Naive B cell (primary cell): ENCODE data around the gene WDR83. TPM values are rescaled to one million over a fixed set of nuclear protein-coding genes. Genes with fewer than 3 reads are reported as not detected.
"Not testable (repeated sequence)": the region's sequence is repeated elsewhere in the genome, so short reads cannot be mapped to it uniquely, and the experiment has no call there.

ENCODE experiments used
- ATAC-seq, 2 donors: fragments of 150-1000 bp; cut with Tn5 transposase; 2 replicates each; pipeline ENCODE4 v1.10.0; 2021; ENCODE audit warnings: low read depth in 2 of 2, mild to moderate bottlenecking in 2 of 2, moderate library complexity in 2 of 2
- DNase-seq: peaks from one replicate; pipeline ENCODE4 v3.0.0; 2022
- H3K27ac Mint-ChIP-seq, 6 donors: one replicate each; pipeline ENCODE4 v1.8.0; 2020 to 2022; ENCODE audit warnings: mild to moderate bottlenecking in 6 of 6, mixed read lengths in 6 of 6, moderate library complexity in 5 of 6, inconsistent platforms in 2 of 6
- H3K27me3 Mint-ChIP-seq, 3 donors: one replicate each; pipeline ENCODE4 v1.8.0; 2021 to 2022; ENCODE audit warnings: mixed read lengths in 3 of 3, mild to moderate bottlenecking in 1 of 3
- H3K36me3 Mint-ChIP-seq, 2 donors: one replicate each; pipeline ENCODE4 v1.8.0; 2020 to 2022; ENCODE audit warnings: mixed read lengths in 2 of 2, inconsistent platforms in 1 of 2, mild to moderate bottlenecking in 1 of 2
- H3K4me1 Mint-ChIP-seq, 3 donors: one replicate each; pipeline ENCODE4 v1.8.0; 2020 to 2022; ENCODE audit warnings: mixed read lengths in 3 of 3, inconsistent platforms in 1 of 3, mild to moderate bottlenecking in 1 of 3, moderate library complexity in 1 of 3
- H3K4me3 Mint-ChIP-seq, 8 donors: one replicate each; pipeline ENCODE4 v1.8.0; 2020 to 2022; ENCODE audit warnings: mild to moderate bottlenecking in 8 of 8, mixed read lengths in 8 of 8, moderate library complexity in 8 of 8, inconsistent platforms in 2 of 8
- H3K9me3 Mint-ChIP-seq, 7 donors: one replicate each; pipeline ENCODE4 v1.8.0; 2020 to 2022; ENCODE audit warnings: mixed read lengths in 7 of 7, mild to moderate bottlenecking in 5 of 7, inconsistent platforms in 2 of 7, moderate library complexity in 1 of 7
- polyA plus RNA-seq, 6 donors: library from polyadenylated mRNA; unstranded; fragments of 300-500 nt; fragmentation: Illumina TruSeq; gene quantifications; one replicate each; pipeline ENCODE4 v1.2.3, GENCODE V29; 2021; ENCODE audit warnings: low read depth in 6 of 6

WDR83 gene
- polyA plus RNA-seq, 6 donors from 2014 or later = 12.6 to 34.5 (median 17.5) TPM

DNA sequence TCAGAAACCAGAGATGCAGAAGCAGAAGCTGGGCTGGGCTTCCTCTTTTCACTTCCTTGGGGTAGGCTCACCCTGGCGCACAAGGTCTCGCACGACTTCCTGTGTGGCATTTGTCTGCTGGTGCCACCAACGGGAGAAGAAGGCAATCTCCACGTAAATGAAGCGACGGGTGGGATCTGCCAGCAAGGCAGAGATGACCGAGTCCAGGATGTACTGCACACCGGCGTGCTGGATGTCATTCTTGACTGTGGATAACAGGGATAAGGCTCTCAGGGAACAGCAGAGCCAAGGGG lies 1.4 kb upstream of the WDR83 start:
- Mint-ChIP-seq H3K27me3 (no peaks in the 10 kb centered on the region), H3K36me3 (peaks cover 0 to 2% of the 10 kb centered on the region in 2 donors), H3K9me3 (no peaks in the 10 kb centered on the region), H3K4me1 (peaks cover 39 to 62% (median 50%) of the 10 kb centered on the region in 3 donors), H3K27ac (peak overlapping the region; percentile 100), H3K4me3 (peak overlapping the region; percentile 91 to 100 (median 99))
- DNase-seq (peak; percentile 89), ATAC-seq (peak; percentile 73 to 80)

DNA sequence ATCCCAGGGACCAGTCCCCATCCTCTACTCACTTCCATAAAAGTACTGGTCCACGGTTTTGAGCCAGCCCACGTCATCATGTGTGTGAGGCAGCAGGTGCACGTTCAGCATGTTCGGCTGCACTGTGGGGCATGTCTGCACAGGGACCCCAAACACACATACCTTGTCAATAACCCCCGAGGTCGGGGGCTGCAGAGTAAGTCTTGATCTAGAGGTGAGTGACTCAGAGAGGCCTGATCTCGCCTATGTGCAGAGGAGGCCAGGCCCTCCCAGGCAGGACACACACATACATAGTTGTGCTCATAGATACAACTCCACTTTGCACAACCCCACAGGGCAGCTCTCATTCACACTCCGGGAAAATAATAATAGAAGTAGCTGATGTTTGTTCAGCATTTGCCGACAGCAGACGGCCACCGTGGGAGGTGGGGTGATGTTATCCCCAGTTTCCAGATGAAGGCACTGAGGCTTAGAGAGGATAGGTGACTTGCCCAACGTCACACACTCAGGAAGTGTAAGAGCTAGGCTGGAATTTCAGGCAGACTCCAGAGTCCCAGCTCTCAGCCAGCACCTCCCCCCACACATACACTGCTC lies 839 bp upstream of the WDR83 start:
- Mint-ChIP-seq H3K27ac (peak overlapping the region; percentile 100), H3K36me3 (no peaks in the 10 kb centered on the region), H3K4me3 (peak overlapping the region; percentile 91 to 100 (median 99)), H3K9me3 (no peaks in the 10 kb centered on the region), H3K27me3 (no peaks in the 10 kb centered on the region), H3K4me1 (peaks cover 36 to 68% (median 53%) of the 10 kb centered on the region in 3 donors)
- ATAC-seq = peak; percentile 35 to 44
- peak; percentile 66 for DNase-seq

DNA sequence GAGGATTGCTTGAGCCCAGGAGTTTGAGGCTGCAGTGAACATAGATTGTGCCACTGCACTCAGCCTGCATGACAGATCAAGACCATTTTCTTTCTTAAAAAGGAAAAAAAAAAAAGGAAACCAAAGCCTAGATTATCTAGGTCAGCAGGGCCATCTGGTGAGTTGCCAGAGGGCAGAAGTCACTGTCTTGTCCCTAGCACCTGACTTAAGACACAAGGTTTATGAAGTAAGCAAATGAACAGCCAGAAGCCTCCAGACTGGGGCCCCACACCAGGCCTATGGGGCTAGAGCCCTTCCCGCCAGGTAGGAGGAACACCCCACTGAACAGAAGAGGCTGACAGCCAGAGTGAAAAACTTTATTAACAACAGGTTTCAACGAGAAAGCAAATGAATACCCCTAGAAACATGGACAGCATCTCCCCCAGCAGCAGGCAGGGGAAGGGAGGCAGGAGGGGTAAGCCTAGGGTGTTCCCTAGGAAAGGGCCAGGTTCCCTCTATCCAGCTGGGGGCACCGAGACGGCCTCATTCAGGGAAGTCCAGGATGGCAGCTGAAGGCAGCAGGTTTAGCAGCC lies 1.2 kb downstream of the WDR83 start:
- Mint-ChIP-seq H3K4me1 (peaks cover 42 to 75% (median 61%) of the 10 kb centered on the region in 3 donors), H3K27me3 (no peaks in the 10 kb centered on the region), H3K4me3 (peak overlapping the region; percentile 91 to 100 (median 98)), H3K36me3 (no peaks in the 10 kb centered on the region), H3K27ac (peak overlapping the region in 5 of 6 donors; percentile 99 to 100 (median 100)), H3K9me3 (no peaks in the 10 kb centered on the region)
- no peak for DNase-seq
- ATAC-seq = no peak

DNA sequence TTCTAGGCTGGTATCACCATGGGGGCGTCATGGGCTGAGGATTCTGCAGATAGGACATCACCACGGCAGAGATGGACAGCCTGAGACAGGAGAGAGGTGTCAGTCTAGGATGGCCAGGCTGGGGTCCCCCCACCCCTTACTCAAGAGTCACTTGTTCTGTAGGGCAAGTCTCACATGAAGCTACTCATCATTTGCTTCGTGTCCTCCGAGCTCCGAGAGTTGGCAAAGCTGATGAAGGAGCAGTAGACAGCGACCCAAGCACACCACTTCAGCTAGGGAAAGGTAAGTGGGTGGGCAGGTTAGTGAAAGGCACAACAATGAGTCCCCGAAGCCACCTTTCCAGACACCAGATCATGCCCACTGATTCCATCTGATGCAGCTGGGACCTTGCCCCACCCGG lies 1.7 kb downstream of the WDR83 start:
- no peaks in the 10 kb centered on the region for H3K36me3 Mint-ChIP-seq
- H3K4me3 Mint-ChIP-seq = peak overlapping the region; percentile 91 to 99 (median 98)
- H3K4me1 Mint-ChIP-seq = peaks cover 42 to 72% (median 61%) of the 10 kb centered on the region in 3 donors
- ATAC-seq (no peak), DNase-seq (no peak)
- no peaks in the 10 kb centered on the region for H3K27me3 Mint-ChIP-seq
- H3K27ac Mint-ChIP-seq = peak overlapping the region; percentile 99 to 100 (median 100)
- H3K9me3 Mint-ChIP-seq = no peaks in the 10 kb centered on the region

DNA sequence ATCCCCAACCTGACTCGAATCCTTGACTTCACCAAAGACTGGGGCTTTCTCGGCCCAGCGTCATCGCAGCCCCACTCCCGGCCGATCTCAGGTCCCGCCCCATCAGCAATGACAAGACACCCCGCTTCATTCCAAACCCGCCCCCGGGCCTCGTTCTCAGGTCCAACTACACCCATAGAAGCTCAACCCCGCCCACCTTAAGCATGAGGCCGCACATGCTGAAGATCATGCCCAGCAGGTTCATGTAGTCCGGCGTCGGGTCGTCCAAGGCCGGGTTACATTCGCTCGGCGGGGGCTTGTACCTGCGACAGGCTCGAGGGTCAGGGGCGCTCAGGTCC lies 2.3 kb downstream of the WDR83 start:
- Mint-ChIP-seq H3K27me3 (no peaks in the 10 kb centered on the region), H3K9me3 (no peaks in the 10 kb centered on the region), H3K27ac (peak overlapping the region; percentile 99 to 100 (median 100)), H3K36me3 (peaks cover 0 to 2% of the 10 kb centered on the region in 2 donors), H3K4me1 (peaks cover 44 to 70% (median 65%) of the 10 kb centered on the region in 3 donors), H3K4me3 (peak overlapping the region; percentile 91 to 99 (median 98))
- ATAC-seq (peak; percentile 13 to 15), DNase-seq (peak; percentile 56)

DNA sequence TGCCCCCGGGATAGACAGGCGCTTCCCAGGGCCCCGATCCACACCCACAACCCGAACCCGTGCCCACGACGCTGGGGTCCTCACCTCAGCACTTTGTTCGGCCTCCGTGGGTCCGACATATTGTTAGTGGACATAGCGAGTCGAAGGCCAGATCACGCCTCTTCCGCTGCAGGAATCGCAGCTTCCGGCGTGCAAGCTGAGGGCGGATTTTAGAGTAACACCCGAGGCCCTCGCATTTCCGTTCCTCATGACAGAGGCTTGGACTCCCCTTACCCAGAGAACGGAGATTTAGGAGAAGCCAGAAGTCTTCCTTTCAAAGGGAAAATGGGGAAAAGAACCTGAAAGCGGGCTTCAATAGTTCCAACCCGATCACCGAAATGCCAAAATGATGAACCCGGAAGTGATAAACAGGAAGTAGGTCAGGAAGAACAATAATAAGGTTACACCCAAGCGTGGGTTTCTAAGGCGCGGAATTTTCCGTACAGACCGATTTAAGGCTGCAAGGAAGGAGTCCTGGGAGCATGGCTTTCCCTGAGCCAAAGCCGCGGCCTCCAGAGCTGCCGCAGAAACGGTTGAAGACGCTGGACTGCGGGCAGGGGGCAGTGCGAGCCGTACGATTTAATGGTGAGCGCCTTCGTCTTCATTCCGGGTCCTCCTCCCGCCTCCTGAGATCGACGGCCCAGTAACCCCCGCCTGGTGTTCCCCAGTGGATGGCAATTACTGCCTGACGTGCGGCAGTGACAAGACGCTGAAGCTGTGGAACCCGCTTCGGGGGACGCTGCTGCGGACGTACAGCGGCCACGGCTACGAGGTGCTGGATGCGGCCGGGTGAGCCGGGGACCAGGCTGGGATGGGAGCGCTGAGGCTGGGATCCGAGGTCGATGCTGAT lies 2.9 kb downstream of the WDR83 start:
- peaks cover 0 to 8% of the 10 kb centered on the region in 2 donors for H3K36me3 Mint-ChIP-seq
- H3K27ac Mint-ChIP-seq = peak overlapping the region; percentile 99 to 100 (median 100)
- peak overlapping the region; percentile 91 to 99 (median 98) for H3K4me3 Mint-ChIP-seq
- H3K27me3 Mint-ChIP-seq = no peaks in the 10 kb centered on the region
- ATAC-seq = peak; percentile 8 to 10
- DNase-seq = peak; percentile 77
- H3K9me3 Mint-ChIP-seq = no peaks in the 10 kb centered on the region
- H3K4me1 Mint-ChIP-seq = peaks cover 45 to 66% (median 64%) of the 10 kb centered on the region in 3 donors

DNA sequence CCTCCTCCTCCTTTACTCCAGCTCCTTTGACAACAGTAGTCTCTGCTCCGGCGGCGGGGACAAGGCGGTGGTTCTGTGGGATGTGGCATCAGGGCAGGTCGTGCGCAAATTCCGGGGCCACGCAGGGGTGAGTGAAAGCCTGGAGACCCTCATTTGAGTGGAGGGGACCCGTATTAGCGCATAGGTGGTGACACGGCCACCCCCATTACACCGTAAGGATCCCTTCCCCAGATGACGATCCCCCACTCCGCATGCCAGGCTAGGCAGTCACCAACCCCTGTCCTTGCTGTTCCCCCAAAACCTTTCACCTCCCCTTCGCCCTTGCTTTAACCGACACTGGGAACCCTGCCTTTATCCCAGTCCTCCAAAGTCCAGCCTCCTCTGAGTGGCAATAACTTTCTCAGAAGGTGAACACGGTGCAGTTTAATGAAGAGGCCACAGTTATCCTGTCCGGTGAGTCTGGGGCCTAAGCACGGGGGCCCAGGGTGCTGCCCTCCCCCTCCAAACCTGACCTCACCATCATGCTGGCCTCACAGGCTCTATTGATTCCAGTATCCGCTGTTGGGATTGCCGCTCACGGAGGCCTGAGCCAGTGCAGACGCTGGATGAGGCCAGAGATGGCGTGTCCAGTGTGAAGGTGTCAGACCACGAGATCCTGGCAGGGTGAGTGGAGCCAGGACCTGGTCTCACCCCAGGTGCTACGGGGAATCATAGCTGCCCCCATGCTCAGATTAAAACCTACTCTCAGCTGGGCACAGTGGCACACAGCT lies 3.7 kb downstream of the WDR83 start:
- Mint-ChIP-seq H3K9me3 (no peaks in the 10 kb centered on the region), H3K27ac (peak overlapping the region; percentile 66 to 100 (median 100)), H3K4me1 (peaks cover 40 to 62% (median 56%) of the 10 kb centered on the region in 3 donors), H3K27me3 (no peaks in the 10 kb centered on the region), H3K36me3 (peaks cover 0 to 9% of the 10 kb centered on the region in 2 donors), H3K4me3 (peak overlapping the region; percentile 91 to 99 (median 98))
- no peak for ATAC-seq
- DNase-seq = no peak

DNA sequence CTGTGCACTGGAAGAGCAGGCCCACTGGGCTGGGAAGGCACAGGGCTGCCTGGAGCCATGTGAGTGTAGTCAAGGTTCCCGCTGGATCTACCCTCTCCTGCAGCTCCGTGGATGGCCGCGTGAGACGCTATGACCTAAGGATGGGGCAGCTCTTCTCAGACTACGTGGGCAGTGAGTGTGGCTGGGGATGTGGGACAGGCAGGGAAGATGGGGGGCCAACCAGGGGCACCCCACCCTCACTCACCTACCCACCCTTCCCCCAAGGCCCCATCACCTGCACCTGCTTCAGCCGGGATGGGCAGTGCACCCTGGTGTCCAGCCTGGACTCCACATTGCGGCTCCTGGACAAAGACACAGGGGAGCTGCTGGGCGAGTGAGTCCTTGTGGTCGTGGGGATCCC lies 6.1 kb downstream of the WDR83 start:
- H3K4me3 Mint-ChIP-seq = peak overlapping the region in 2 of 8 donors; percentile 20 to 81
- H3K4me1 Mint-ChIP-seq = peaks cover 35 to 53% (median 47%) of the 10 kb centered on the region in 3 donors
- no peaks in the 10 kb centered on the region for H3K9me3 Mint-ChIP-seq
- H3K27me3 Mint-ChIP-seq = no peaks in the 10 kb centered on the region
- DNase-seq (no peak), ATAC-seq (no peak)
- peak overlapping the region in 1 of 6 donors; percentile 53 for H3K27ac Mint-ChIP-seq
- peaks cover 0 to 9% of the 10 kb centered on the region in 2 donors for H3K36me3 Mint-ChIP-seq

DNA sequence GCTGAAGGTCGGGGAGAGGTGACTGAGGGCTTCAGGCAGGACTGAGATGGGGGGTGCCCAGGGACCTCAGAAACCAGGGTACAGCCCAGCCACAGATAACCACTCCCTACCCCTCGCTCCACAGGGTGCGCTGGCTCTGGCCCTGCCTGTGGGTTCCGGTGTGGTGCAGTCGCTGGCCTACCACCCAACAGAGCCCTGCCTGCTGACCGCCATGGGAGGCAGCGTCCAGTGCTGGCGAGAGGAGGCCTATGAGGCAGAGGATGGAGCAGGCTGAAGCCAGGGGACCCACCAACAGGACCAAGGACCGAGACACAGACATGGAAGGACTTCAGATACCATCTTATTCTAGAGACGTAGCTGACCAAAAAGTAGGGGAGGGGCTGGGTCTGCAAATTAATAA lies 8.8 kb downstream of the WDR83 start:
- ATAC-seq (no peak), DNase-seq (no peak)
- Mint-ChIP-seq H3K27me3 (no peaks in the 10 kb centered on the region), H3K36me3 (peaks cover 0 to 16% of the 10 kb centered on the region in 2 donors), H3K27ac (no peak overlapping the region), H3K4me3 (no peak overlapping the region), H3K4me1 (peaks cover 32 to 46% (median 37%) of the 10 kb centered on the region in 3 donors), H3K9me3 (no peaks in the 10 kb centered on the region)

DNA sequence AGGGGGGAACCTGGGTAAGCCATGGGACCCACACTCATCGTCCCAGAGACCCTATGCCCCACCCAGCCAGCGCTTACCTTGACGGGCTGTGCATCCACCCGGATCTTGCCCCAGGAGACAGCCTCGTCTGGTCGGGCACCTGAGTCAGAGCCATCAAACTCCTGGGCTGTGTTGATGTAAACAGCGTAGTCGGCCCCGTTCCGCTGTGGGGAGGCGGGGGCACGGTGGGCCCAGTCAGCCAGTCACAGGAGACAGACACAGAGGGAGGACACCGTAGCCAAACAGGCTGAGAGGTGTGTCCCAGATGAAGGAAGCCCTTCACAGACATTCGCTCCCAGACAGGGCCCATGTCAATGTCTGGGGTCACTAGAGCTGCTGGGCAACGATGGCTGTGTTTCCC lies 9.3 kb downstream of the WDR83 start:
- Mint-ChIP-seq H3K36me3 (peaks cover 0 to 16% of the 10 kb centered on the region in 2 donors), H3K27ac (no peak overlapping the region), H3K27me3 (no peaks in the 10 kb centered on the region), H3K4me1 (peaks cover 33 to 45% (median 35%) of the 10 kb centered on the region in 3 donors), H3K4me3 (peak overlapping the region in 1 of 8 donors; percentile 67), H3K9me3 (no peaks in the 10 kb centered on the region)
- ATAC-seq (no peak), DNase-seq (no peak)

DNA sequence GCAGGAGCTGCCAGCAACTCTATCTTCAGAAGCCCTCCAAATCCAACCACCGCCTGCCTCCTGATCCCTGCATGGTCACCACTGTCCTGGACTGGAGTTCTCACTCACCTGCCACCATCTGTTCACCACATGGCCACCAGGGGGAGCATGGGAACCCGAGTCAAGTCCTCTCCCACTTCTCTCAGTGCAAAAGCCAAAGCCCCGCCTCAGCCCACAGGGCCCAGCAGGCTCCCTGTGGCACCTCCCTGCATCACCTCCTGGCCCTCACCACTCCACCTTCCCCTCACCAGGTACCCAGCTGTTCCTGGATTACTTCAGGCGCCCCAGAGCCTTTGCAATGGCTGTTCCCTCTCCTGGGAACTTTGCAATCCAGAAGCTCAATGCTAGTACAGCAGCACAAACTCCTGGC lies 9.8 kb downstream of the WDR83 start:
- DNase-seq = peak; percentile 74
- Mint-ChIP-seq H3K9me3 (no peaks in the 10 kb centered on the region), H3K27ac (peak overlapping the region; percentile 17 to 95 (median 60)), H3K27me3 (no peaks in the 10 kb centered on the region), H3K4me1 (peaks cover 37 to 50% (median 39%) of the 10 kb centered on the region in 3 donors), H3K4me3 (peak overlapping the region in 1 of 8 donors; percentile 67), H3K36me3 (peaks cover 0 to 16% of the 10 kb centered on the region in 2 donors)
- ATAC-seq = peak; percentile 29 to 44

DNA sequence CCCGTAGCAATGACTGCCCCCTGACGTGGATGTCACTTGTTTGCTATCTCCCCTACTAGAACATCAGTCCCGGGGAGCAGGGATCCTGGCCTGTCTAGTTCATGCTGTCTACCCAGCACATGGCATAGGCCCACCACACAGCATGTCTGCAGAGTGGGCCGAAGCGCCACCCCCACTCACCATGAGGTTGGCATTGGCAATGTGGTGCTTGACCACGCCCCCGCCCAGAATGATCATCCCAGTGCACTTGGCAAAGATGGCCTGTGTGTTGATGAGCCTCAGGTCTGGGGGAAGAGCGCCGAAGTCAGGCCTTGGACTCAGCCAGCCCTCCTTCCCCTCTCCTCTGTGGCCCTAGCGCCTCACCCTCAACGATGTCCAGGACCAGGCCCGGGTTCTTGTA lies 10.3 kb downstream of the WDR83 start:
- peak overlapping the region in 2 of 8 donors; percentile 47 to 67 for H3K4me3 Mint-ChIP-seq

DNA sequence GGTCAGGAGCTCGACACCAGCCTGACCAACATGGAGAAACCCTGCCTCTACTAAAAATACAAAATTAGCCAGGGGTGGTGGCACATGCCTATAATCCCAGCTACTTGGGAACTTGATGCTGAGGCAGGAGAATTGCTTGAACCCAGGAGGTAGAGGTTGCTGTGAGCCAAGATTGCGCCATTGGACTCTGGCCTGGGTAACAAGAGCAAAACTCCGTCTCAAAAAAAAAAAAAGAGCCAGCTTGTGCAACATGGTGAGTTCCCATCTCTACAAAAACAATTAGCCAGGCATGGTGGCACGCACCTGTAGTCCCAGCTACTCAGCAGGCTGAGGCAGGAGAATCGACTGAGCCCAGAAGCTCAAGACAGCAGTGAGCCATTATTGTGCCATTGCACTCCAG lies 11.4 kb downstream of the WDR83 start:
- not testable (repeated sequence) for ATAC-seq, H3K27ac Mint-ChIP-seq, H3K9me3 Mint-ChIP-seq, H3K27me3 Mint-ChIP-seq, DNase-seq
- H3K4me1 Mint-ChIP-seq = peaks cover 32 to 45% (median 35%) of the 10 kb centered on the region in 3 donors
- H3K36me3 Mint-ChIP-seq = peaks cover 0 to 16% of the 10 kb centered on the region in 2 donors
- H3K4me3 Mint-ChIP-seq = peak overlapping the region in 1 of 8 donors; percentile 63

More for the DNA sequence above, 10.3 kb downstream of the WDR83 start:
- ATAC-seq (no peak), DNase-seq (no peak)
- Mint-ChIP-seq H3K9me3 (no peaks in the 10 kb centered on the region), H3K27ac (peak overlapping the region in 5 of 6 donors; percentile 9 to 70 (median 32)), H3K36me3 (peaks cover 0 to 16% of the 10 kb centered on the region in 2 donors), H3K27me3 (no peaks in the 10 kb centered on the region), H3K4me1 (peaks cover 37 to 50% (median 39%) of the 10 kb centered on the region in 3 donors)
